Measurements from ENCODE around the gene SNRPB.

DNA sequence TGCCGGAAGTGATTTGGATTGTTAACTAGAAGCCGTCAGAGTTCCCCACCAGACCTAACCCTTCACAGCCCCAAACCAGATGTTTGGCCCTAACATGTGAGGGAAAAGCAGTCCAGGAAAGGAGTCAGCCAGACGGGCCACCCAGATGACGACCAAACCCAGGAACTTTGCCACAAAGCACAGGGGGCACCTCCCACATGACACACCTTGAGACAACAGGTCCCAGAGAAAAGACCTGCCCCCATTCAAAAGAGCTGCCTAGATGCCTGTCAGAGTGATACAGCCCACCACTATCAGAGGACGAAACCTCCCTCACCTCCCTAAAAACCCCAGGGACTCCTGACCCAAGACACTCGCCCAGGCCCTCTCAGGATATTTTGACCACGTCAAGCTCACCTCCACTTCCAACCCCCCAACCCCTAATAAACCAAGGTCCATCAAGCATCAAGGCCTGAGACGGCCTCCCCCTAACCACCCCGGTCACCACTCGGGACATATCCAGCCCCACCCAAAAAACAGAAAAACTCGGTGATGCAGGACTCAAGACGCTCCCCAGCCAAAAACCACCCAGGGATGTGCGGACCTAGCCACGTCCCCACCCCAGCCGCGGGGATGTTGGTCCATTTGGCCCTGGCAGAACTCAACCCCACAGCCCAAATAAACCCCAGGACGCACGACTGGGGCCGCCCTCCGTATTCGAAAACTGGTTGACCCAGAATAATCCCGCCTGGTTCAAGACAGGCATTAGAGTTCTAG, 37.5 kb upstream of the SNRPB start:
- TF ChIP-seq EZH2 (IDR thresholded peaks at IDR 0.05; ENCODE audit: borderline replicate concordance, low read depth, low read length, severe bottlenecking) (no peak), MYC (IDR thresholded peaks at IDR 0.05; ENCODE audit: low read depth, low read length) (no peak), POLR2AphosphoS5 (IDR thresholded peaks at IDR 0.05; ENCODE audit: insufficient read depth, low read depth, low read length) (no peak), POLR2A (IDR thresholded peaks at IDR 0.05; ENCODE audit: low read depth, low read length) (no peak), JUN (IDR thresholded peaks at IDR 0.05; ENCODE audit: borderline replicate concordance, insufficient read depth, insufficient read length, low read depth) (no peak)
- TF ChIP-seq, protein P1, sequence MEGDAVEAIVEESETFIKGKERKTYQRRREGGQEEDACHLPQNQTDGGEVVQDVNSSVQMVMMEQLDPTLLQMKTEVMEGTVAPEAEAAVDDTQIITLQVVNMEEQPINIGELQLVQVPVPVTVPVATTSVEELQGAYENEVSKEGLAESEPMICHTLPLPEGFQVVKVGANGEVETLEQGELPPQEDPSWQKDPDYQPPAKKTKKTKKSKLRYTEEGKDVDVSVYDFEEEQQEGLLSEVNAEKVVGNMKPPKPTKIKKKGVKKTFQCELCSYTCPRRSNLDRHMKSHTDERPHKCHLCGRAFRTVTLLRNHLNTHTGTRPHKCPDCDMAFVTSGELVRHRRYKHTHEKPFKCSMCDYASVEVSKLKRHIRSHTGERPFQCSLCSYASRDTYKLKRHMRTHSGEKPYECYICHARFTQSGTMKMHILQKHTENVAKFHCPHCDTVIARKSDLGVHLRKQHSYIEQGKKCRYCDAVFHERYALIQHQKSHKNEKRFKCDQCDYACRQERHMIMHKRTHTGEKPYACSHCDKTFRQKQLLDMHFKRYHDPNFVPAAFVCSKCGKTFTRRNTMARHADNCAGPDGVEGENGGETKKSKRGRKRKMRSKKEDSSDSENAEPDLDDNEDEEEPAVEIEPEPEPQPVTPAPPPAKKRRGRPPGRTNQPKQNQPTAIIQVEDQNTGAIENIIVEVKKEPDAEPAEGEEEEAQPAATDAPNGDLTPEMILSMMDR (IDR thresholded peaks at IDR 0.05; ENCODE audit: extremely low read depth in 1 of 2, insufficient read depth in 1 of 2, low read depth in 1 of 2, low read length in 2 of 2) = no peak
- TF ChIP-seq, protein P2, sequence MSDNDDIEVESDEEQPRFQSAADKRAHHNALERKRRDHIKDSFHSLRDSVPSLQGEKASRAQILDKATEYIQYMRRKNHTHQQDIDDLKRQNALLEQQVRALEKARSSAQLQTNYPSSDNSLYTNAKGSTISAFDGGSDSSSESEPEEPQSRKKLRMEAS (IDR thresholded peaks at IDR 0.05; ENCODE audit: insufficient read depth, insufficient read length) = no peak

Measured in endothelial cell of umbilical vein (primary cell).